LNCaP clone FGC (cell line): ENCODE data around the gene CASTOR2.

Experiments used
- DNase-seq: peaks from one replicate; pipeline ENCODE4 v3.0.0-alpha.2; 2011; ENCODE audit warnings: low read depth
- H3K4me3 ChIP-seq: 2 replicates; pipeline ENCODE4 v1.5.1; 2011; ENCODE audit warnings: mild to moderate bottlenecking, low read depth, low read length, control low read depth
- CTCF ChIP-seq: IDR thresholded peaks from 2 replicates; pipeline ENCODE4 v1.5.1; 2012; ENCODE audit warnings: mild to moderate bottlenecking; ENCODE audit not compliant: control insufficient read depth, insufficient read depth; ENCODE audit errors: extremely low read depth

CASTOR2 gene

GRCh38 chr7:75024922-75025321 lies 60.4 kb downstream of the CASTOR2 start:
- H3K4me3 ChIP-seq: no peak overlapping the region
- TF ChIP-seq CTCF: no peak
- DNase-seq: no peak

DNA sequence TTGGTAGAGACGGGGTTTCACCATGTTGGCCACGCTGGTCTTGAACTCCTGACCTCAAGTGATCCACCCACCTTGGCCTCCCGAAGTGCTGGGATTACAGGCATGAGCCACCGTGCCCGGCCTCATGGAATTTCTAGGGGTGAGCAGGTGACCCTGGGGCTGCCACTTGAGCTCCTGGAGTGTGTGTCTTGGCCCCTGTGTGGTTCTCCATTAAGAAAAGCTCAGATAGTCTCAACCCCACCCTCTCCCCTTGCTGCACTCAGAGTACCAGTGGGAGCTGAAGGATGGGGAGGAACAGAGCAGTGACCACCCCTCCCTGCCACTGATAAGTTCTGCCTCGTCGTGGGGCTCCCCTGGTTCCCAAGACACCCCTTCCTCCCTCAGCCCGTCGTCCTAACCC lies 63.8 kb downstream of the CASTOR2 start:
- no peak for DNase-seq
- no peak for TF ChIP-seq CTCF

GRCh38 chr7:75033064-75033463 lies 68.6 kb downstream of the CASTOR2 start:
- H3K4me3 ChIP-seq: no peak overlapping the region
- DNase-seq: no peak
- no peak for TF ChIP-seq CTCF

More for the DNA sequence above, 63.8 kb downstream of the CASTOR2 start:
- no peak overlapping the region for H3K4me3 ChIP-seq

GRCh38 chr7:75033826-75034225 lies 69.3 kb downstream of the CASTOR2 start:
- no peak overlapping the region for H3K4me3 ChIP-seq
- no peak for TF ChIP-seq CTCF
- no peak for DNase-seq

DNA sequence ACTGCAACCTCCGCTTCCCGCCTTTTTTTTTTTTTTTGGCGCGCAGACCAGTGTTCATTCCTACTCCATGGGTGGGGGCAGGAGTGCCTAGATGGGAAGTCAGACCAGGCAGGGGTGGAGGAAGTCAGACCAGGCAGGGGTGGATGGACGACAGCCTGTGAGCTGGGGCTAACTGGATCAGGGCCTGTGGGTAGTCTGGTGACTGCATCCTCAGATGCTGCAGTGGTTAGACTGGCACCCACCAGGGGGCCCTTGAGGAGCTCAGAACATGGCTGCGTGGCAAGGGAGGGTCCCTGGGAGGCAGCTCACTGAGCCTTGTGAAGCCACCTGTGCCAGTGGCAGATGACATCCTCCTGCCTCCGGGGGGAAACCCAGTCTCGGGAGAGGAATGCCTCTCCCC lies 74.0 kb downstream of the CASTOR2 start:
- no peak for DNase-seq
- TF ChIP-seq CTCF: no peak

GRCh38 chr7:75039166-75039565 lies 74.7 kb downstream of the CASTOR2 start:
- no peak for TF ChIP-seq CTCF
- no peak for DNase-seq

More for the DNA sequence above, 74.0 kb downstream of the CASTOR2 start:
- no peak overlapping the region for H3K4me3 ChIP-seq

GRCh38 chr7:75039709-75040108 lies 75.2 kb downstream of the CASTOR2 start:
- TF ChIP-seq CTCF: no peak
- no peak overlapping the region for H3K4me3 ChIP-seq
- DNase-seq: no peak

More at GRCh38 chr7:75039166-75039565, 74.7 kb downstream of the CASTOR2 start:
- H3K4me3 ChIP-seq: no peak overlapping the region
